Skeletal muscle satellite cell (primary cell): ENCODE measurements around the gene FIGN.

Experiments
- H3K27me3 ChIP-seq: 2 replicates; pipeline ENCODE4 v1.7.0; 2013; ENCODE audit warnings: low read length; ENCODE audit not compliant: control insufficient read depth, insufficient read depth
- H3K36me3 ChIP-seq: 2 replicates; pipeline ENCODE4 v1.7.0; 2013; ENCODE audit warnings: mild to moderate bottlenecking, control low read depth, low read length; ENCODE audit not compliant: insufficient read depth
- H3K4me1 ChIP-seq: 2 replicates; pipeline ENCODE4 v1.7.0; 2013; ENCODE audit warnings: low read length; ENCODE audit not compliant: control insufficient read depth, insufficient read depth
- H3K4me2 ChIP-seq: 2 replicates; pipeline ENCODE4 v1.7.0; 2013; ENCODE audit warnings: mild to moderate bottlenecking, low read length
- H3K4me3 ChIP-seq: 2 replicates; pipeline ENCODE4 v1.7.0; 2013; ENCODE audit warnings: low read length
- H3K9ac ChIP-seq: 2 replicates; pipeline ENCODE4 v1.7.0; 2013; ENCODE audit warnings: mild to moderate bottlenecking, low read depth, low read length, moderate library complexity
- H3K9me3 ChIP-seq: replicated peaks from 2 replicates; pipeline ENCODE4 v1.7.0; 2013; ENCODE audit warnings: mild to moderate bottlenecking, control low read depth, low read length

FIGN gene

DNA sequence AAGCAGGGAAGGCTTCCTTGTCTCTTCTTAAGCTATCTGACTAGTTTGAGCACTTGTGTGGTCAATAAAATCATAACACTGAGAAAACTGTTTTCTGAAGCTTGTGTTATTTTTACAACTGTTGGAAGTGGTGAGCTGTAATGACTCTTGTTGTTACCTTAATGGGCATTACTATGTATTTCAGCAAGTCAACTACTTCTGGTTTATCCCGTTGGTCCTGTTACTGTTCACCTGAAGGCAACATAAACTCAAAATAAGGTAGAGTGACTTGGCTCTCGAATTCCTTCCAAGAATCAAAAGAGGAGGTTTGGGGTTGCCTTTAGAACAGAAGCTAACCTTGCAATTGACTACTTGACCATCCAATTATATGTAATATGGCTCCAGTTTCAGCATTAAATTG is 23.2 kb upstream of the FIGN start:
- no peak overlapping the region for H3K4me3 ChIP-seq
- H3K4me2 ChIP-seq: no peak overlapping the region

DNA sequence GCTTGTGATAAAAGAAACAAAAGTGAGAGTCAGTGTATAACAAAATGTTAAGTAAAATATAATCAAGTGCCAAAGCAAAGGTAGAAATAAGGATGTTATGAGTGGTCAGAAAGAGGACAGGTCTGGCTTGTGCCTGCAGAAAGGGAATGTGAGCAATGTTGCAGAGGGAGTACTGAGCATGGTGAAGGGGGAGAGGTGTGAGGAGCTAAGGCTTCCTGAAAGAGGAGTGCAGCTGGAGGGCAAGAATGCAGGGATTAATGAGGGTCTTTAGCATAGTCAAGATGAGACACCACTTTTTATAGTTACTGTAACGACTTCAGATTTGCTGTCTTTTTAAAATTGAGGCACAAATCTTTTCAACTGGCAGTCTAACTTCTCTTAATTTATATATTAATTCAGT is 22.0 kb upstream of the FIGN start:
- H3K27me3 ChIP-seq: no peaks in the 10 kb centered on the region
- H3K4me2 ChIP-seq: no peak overlapping the region

More for the DNA sequence above, 23.2 kb upstream of the FIGN start:
- H3K4me1 ChIP-seq: no peaks in the 10 kb centered on the region
- no peaks in the 10 kb centered on the region for H3K27me3 ChIP-seq
- no peak overlapping the region for H3K9ac ChIP-seq
- H3K36me3 ChIP-seq: no peaks in the 10 kb centered on the region
- H3K9me3 ChIP-seq: no peaks in the 10 kb centered on the region

DNA sequence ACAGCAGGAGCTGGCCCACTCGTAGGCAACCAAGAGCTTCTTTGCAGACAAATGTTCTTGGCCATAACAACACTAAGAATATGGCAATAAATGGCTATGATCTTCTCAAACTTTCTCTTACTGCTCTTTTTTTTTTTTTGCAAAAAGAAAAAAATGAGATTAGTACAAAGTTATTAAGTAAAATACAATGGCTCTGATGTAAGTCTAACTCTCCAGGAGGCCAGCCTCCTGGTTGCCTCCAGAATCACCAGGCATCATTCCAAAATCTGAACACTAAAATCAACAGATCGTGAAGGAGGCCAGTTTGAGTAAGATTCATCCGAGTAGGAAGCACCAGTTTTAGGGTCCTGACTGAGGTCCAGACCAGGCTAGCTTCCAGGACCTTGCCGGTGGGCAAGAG is 20.8 kb upstream of the FIGN start:
- H3K4me2 ChIP-seq: no peak overlapping the region
- no peaks in the 10 kb centered on the region for H3K36me3 ChIP-seq
- no peaks in the 10 kb centered on the region for H3K27me3 ChIP-seq
- H3K4me3 ChIP-seq: no peak overlapping the region
- H3K4me1 ChIP-seq: no peaks in the 10 kb centered on the region
- H3K9ac ChIP-seq: no peak overlapping the region
- H3K9me3 ChIP-seq: no peaks in the 10 kb centered on the region

More for the DNA sequence above, 22.0 kb upstream of the FIGN start:
- Histone ChIP-seq H3K4me1 (no peaks in the 10 kb centered on the region), H3K9me3 (no peaks in the 10 kb centered on the region), H3K36me3 (no peaks in the 10 kb centered on the region), H3K9ac (no peak overlapping the region), H3K4me3 (no peak overlapping the region)

DNA sequence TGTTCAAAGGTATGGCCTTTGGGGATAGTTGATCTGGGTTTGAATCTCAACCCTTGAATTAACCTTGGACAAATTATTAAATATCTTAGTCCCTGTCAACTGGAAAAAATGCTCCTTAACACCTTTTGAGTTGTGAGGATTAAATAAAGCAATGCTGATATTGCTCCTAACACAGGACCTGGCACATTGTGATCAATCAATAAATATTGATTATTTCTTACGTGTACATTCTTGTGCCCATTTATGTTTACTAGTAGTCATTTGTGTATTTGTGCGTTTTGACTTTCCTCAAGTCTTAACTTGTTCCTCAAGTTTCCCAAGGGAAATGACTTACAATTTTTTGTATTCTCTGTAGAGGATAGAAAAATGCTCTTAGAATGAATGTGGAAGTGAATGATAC is 19.6 kb upstream of the FIGN start:
- H3K4me2 ChIP-seq: no peak overlapping the region
- H3K9me3 ChIP-seq: no peaks in the 10 kb centered on the region

DNA sequence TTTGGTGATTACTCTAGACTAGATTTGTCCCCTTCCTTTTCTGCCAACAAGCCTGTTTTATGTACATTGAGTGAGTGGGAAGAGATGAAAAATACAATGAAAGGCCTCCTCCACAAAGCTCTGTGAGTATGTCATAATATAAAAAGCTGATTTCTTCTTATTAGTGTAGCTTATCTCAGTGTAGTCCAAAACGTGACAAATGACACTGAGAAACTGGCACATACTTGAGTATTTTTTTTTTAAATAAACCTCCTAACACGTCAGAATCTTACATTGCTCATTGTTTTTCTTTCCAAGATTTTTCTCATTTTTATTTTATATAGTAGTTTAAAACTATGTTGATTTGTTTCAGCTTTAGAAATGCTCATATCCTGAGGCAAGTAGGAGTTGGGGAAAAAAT is 17.9 kb upstream of the FIGN start:
- Histone ChIP-seq H3K9ac (no peak overlapping the region), H3K27me3 (no peaks in the 10 kb centered on the region), H3K9me3 (no peaks in the 10 kb centered on the region), H3K4me2 (no peak overlapping the region), H3K4me1 (no peaks in the 10 kb centered on the region), H3K36me3 (no peaks in the 10 kb centered on the region), H3K4me3 (no peak overlapping the region)

More for the DNA sequence above, 19.6 kb upstream of the FIGN start:
- no peak overlapping the region for H3K9ac ChIP-seq
- H3K36me3 ChIP-seq: no peaks in the 10 kb centered on the region
- no peak overlapping the region for H3K4me3 ChIP-seq
- no peaks in the 10 kb centered on the region for H3K4me1 ChIP-seq
- H3K27me3 ChIP-seq: no peaks in the 10 kb centered on the region

DNA sequence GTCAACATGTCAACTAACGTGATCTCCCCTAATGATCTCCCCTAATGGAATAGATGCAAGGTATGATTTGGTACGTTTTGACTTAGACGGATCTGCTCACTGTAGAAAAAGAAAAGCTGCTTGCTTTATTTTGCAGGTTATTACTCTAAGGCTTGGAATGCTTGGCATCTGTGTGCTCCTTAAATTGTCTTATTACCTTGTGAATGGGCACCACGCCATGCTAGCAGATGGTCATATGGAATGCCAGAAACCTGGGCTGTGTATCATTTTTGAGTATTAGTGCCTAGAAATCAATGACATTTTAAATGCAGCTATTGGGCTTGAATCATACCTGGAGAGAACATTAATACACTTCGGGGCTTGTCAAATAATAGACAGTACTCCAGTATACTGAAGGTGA is 16.5 kb upstream of the FIGN start:
- Histone ChIP-seq H3K9ac (no peak overlapping the region), H3K36me3 (no peaks in the 10 kb centered on the region), H3K4me1 (no peaks in the 10 kb centered on the region), H3K4me3 (no peak overlapping the region), H3K9me3 (no peaks in the 10 kb centered on the region), H3K27me3 (no peaks in the 10 kb centered on the region), H3K4me2 (no peak overlapping the region)

DNA sequence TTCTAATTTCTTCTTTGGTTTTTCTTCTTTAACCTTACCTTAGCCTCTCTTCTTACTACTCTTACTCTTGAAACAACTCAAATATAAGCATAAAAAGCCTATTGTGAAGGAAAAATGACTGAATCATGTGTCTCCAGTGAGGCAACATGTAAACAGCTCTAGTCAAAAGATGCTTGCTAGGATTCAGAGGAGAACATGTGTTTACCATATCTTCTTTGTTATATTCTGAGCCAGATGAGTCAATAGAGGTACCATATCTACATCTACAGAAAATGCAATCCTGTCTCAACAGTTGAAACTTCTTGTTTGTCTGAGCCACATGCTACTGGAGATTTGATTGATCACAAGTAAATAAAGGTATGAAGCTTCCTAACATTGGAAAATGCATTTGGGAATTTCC is 15.9 kb upstream of the FIGN start:
- Histone ChIP-seq H3K4me1 (no peaks in the 10 kb centered on the region), H3K36me3 (no peaks in the 10 kb centered on the region), H3K9me3 (no peaks in the 10 kb centered on the region), H3K4me2 (no peak overlapping the region), H3K4me3 (no peak overlapping the region), H3K9ac (no peak overlapping the region), H3K27me3 (no peaks in the 10 kb centered on the region)

DNA sequence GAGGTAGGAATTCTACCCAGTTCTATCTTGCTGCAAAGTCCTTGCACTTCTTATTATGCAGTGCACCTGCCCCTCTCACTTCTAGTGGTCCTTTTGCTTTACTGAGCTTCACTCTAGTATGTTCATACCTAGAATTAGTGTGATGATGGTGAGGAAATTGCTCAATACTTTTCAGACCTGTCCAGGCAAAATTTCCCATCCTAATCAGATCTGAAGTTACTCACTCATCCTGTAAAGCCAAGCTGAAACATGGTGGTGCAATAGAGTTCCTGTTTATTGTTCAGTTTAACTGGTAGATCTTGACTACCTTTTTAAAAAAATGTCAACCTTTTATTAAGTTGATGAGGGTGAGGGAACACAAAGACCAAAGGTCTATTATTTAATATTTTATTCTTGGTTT is 12.6 kb upstream of the FIGN start:
- no peaks in the 10 kb centered on the region for H3K36me3 ChIP-seq
- no peaks in the 10 kb centered on the region for H3K4me1 ChIP-seq
- H3K4me2 ChIP-seq: no peak overlapping the region
- H3K9me3 ChIP-seq: no peaks in the 10 kb centered on the region
- no peak overlapping the region for H3K9ac ChIP-seq
- H3K27me3 ChIP-seq: no peaks in the 10 kb centered on the region
- H3K4me3 ChIP-seq: no peak overlapping the region

DNA sequence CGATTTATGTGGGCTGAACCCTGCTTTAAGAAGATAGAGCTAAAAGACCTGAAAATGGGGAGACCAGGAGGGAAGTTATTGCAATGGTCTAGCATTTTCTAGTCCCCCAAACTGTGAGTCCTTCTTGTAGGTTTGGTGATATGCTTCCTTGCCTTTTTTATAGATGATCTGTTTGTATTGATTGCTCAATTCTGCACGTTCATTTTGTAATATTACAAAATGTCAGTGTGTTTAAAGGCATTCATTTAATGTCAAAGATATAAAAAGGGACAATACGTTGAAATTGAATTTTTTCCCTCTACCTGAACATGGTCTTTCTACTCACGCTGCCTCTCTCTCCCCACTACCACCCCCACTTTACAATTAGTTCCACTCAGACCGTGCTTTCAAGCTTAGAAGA is 5.6 kb upstream of the FIGN start:
- Histone ChIP-seq H3K4me2 (no peak overlapping the region), H3K9ac (no peak overlapping the region), H3K4me3 (no peak overlapping the region), H3K27me3 (no peaks in the 10 kb centered on the region), H3K4me1 (no peaks in the 10 kb centered on the region), H3K9me3 (no peaks in the 10 kb centered on the region), H3K36me3 (no peaks in the 10 kb centered on the region)

DNA sequence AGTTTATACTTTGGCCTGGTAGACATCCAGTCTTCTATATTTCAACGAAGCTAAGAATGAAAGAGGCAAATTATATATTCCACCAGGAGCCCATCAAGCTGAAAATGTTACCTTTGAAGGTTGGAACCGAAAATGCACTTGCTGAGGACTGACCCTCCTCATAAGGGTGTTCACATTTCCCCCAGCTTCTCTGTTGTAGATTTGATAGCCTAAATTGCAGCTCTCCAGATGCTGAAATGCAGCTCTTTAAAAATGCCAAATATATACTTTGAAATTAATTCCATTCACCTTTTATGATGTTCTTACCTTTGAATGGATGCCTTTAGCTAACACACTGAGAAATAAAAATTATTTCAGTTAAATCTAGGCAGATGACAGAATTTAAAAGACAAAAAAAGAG is 1.8 kb upstream of the FIGN start:
- Histone ChIP-seq H3K36me3 (no peaks in the 10 kb centered on the region), H3K4me1 (peaks cover 6% of the 10 kb centered on the region), H3K27me3 (no peaks in the 10 kb centered on the region)

DNA sequence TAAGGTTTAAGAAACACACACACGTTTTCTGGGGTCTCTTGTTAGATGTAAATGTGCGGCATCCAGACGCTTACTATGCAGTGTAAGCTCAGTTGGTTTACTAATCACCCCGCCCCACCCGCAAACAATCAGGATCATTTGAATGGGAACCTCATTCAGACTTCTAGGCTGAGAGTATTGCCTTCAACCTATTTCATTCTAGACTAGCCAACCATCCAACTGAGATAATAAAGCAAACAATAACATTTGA is 1.3 kb upstream of the FIGN start:
- H3K4me1 ChIP-seq: peaks cover 11% of the 10 kb centered on the region
- no peaks in the 10 kb centered on the region for H3K9me3 ChIP-seq
- H3K9ac ChIP-seq: peak overlapping the region; percentile 90
- no peaks in the 10 kb centered on the region for H3K36me3 ChIP-seq
- peak overlapping the region; percentile 82 for H3K4me2 ChIP-seq
- peak overlapping the region; percentile 92 for H3K4me3 ChIP-seq
- no peaks in the 10 kb centered on the region for H3K27me3 ChIP-seq

More for the DNA sequence above, 1.8 kb upstream of the FIGN start:
- Histone ChIP-seq H3K4me3 (no peak overlapping the region), H3K4me2 (no peak overlapping the region), H3K9ac (no peak overlapping the region), H3K9me3 (no peaks in the 10 kb centered on the region)

DNA sequence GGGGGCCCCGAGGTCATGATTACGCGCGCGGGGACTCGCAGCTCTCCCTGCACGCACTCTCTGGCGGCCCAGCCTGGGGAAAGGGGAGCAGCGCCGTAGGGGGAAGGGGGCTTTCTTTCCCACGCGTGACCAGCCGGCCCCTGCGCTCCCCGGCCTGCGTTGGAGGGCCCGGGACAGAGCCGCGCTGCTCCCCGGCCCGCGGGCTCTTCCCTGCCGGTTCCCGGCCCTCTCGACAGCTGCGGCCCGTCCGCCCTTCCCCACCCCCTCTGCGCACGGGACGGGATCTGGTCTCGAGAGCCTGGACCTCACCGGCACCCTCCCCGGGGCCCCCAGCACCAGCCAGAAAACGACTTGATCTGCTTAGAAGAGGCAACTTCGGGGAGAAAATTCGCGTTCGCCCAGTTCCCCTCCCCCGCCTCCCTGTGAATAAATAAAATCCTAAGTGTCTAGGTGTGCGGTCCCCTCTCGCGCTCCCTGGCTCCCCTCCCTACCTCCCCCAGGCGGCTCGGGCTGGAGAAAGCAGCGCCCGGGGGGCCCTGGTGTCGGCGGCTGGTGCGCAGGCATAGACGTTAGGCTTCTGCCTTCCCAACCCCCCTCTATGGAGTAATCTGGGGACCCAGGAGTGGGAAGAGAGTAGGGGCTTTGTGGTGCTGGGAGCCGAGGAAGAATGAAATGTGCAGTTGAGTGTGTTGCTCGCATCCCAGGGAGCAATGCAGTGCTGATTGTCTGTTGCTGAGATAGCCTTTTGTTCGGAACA is 803 bp upstream of the FIGN start:
- H3K27me3 ChIP-seq: no peaks in the 10 kb centered on the region
- H3K4me3 ChIP-seq: peak overlapping the region; percentile 92
- no peaks in the 10 kb centered on the region for H3K36me3 ChIP-seq
- H3K4me1 ChIP-seq: peaks cover 15% of the 10 kb centered on the region
- H3K9ac ChIP-seq: peak overlapping the region; percentile 90
- H3K4me2 ChIP-seq: peak overlapping the region; percentile 82
- no peaks in the 10 kb centered on the region for H3K9me3 ChIP-seq
